Glutamatergic neuron (in vitro differentiated cells): ENCODE measurements around the gene IQSEC3. TPM values are rescaled to one million over a fixed set of nuclear protein-coding genes. Genes with fewer than 3 reads are reported as not detected.

Experiments
- DNase-seq: peaks from one replicate; pipeline ENCODE4 v3.0.0; 2022
- H3K27ac Mint-ChIP-seq: one replicate; pipeline ENCODE4 v1.8.0; 2020; ENCODE audit warnings: mild to moderate bottlenecking, mixed read lengths, inconsistent platforms; ENCODE audit not compliant: unreplicated experiment
- H3K27me3 Mint-ChIP-seq: one replicate; pipeline ENCODE4 v1.8.0; 2020; ENCODE audit warnings: mild to moderate bottlenecking, moderate library complexity, mixed read lengths, inconsistent platforms; ENCODE audit not compliant: unreplicated experiment
- H3K36me3 Mint-ChIP-seq: one replicate; pipeline ENCODE4 v1.8.0; 2020; ENCODE audit warnings: mild to moderate bottlenecking, mixed read lengths, inconsistent platforms; ENCODE audit not compliant: unreplicated experiment
- H3K4me1 Mint-ChIP-seq: one replicate; pipeline ENCODE4 v1.8.0; 2020; ENCODE audit warnings: mild to moderate bottlenecking, low read depth, mixed read lengths, inconsistent platforms; ENCODE audit not compliant: unreplicated experiment
- H3K4me3 Mint-ChIP-seq: one replicate; pipeline ENCODE4 v1.8.0; 2020; ENCODE audit warnings: mild to moderate bottlenecking, mixed read lengths, inconsistent platforms; ENCODE audit not compliant: unreplicated experiment
- H3K9me3 Mint-ChIP-seq: one replicate; pipeline ENCODE4 v1.8.0; 2020; ENCODE audit warnings: mild to moderate bottlenecking, moderate library complexity, mixed read lengths, inconsistent platforms; ENCODE audit not compliant: unreplicated experiment
- CTCF ChIP-seq: fragments of 200-600 bp; sonication (generic); IDR thresholded peaks from one replicate; pipeline ENCODE4 v1.5.0; 2021; ENCODE audit not compliant: partially characterized antibody, unreplicated experiment
- total RNA-seq: library from RNA; stranded (reverse); fragmentation: NEBNext Ultra II Directional; extraction: Animal tissue kit (Norgen Biotek cat#: 25700); gene quantifications from one replicate; pipeline ENCODE4 v1.2.1, GENCODE V29; 2021; ENCODE audit not compliant: unreplicated experiment

Gene IQSEC3
- total RNA-seq, 1 donor from 2014 or later, result 41.4 TPM

DNA sequence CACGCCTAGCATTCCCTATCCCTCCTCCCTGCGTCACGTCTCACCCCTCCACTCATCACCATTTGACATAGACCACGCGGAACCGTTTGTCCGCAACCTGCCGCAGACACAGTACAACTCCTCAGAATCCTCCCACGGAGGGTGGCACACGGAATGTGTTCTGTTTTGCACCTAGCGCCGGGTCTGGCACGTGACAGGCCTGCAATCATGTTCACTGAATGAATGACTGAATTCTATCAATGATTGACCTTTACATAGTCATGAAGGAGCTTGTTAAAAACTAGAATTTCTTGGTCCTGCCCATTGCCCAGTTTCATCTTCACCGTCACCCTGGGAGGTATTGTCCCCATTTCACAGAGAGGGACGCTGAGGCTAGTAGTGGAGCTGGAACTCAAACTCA is 142.7 kb downstream of the IQSEC3 start:
- Mint-ChIP-seq H3K4me1 (peaks cover 15% of the 10 kb centered on the region), H3K9me3 (peaks cover 9% of the 10 kb centered on the region), H3K36me3 (peaks cover 5% of the 10 kb centered on the region), H3K4me3 (no peak overlapping the region), H3K27me3 (peaks cover 11% of the 10 kb centered on the region), H3K27ac (no peak overlapping the region)
- DNase-seq, result no peak
- TF ChIP-seq CTCF, result no peak

- Mint-ChIP-seq H3K27ac (no peak overlapping the region), H3K27me3 (peaks cover 8% of the 10 kb centered on the region), H3K9me3 (peaks cover 9% of the 10 kb centered on the region), H3K36me3 (peaks cover 5% of the 10 kb centered on the region), H3K4me1 (peaks cover 15% of the 10 kb centered on the region), H3K4me3 (no peak overlapping the region)
- no peak for TF ChIP-seq CTCF
- no peak for DNase-seq
Measured at GRCh38 chr12:209851-210250, 143.3 kb downstream of the IQSEC3 start.

DNA sequence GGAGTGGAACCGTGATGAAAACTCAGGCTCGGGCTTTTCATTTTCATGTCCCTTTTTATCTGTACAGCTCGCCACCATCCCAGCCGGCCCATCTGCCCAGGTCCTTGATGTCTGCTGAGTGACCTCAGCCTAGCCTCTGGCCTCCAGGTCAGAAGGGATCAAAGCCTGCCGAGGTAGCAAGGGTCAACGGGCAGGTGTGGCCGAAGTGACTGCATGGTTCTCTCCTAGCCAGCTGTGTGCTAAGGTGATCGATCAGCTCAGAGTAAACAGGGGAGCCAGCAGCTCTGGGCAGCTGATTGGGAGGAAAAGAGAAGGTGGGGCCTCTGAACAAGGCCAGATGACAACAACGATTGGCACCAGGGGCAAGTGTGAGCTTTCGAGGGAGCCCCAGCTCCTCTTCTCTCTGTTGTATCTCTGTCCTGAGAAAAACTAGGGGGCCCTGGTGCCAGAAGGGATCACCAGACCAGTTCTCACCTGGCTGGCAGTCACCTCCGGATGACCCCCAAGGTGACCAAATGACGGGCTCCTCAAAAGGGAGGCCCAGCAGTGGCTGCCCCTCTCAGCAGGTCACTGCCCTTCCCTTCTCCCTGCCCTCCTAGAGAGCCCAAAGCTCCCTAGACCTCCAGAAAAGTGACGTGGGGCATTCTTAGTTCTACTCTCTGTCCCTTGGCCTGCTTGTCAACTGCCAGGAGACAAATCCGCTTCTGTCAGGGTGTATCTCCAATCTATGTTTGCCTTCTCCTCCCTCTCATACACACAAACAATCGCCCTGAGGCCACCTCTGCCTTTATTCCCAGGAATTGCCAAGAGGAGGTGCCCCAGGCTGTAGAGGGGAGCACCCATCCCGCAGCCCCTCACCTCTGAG is 143.9 kb downstream of the IQSEC3 start:
- no peak for DNase-seq
- H3K4me3 Mint-ChIP-seq, result no peak overlapping the region
- peaks cover 15% of the 10 kb centered on the region for H3K4me1 Mint-ChIP-seq
- no peak for TF ChIP-seq CTCF
- H3K9me3 Mint-ChIP-seq, result peaks cover 9% of the 10 kb centered on the region
- H3K27me3 Mint-ChIP-seq, result peaks cover 8% of the 10 kb centered on the region
- H3K36me3 Mint-ChIP-seq, result peaks cover 5% of the 10 kb centered on the region
- peak overlapping the region; percentile 12 for H3K27ac Mint-ChIP-seq

- no peak for DNase-seq
- H3K9me3 Mint-ChIP-seq, result peaks cover 10% of the 10 kb centered on the region
- H3K27ac Mint-ChIP-seq, result no peak overlapping the region
- peaks cover 8% of the 10 kb centered on the region for H3K27me3 Mint-ChIP-seq
- no peak for TF ChIP-seq CTCF
- peaks cover 5% of the 10 kb centered on the region for H3K36me3 Mint-ChIP-seq
- peaks cover 15% of the 10 kb centered on the region for H3K4me1 Mint-ChIP-seq
- H3K4me3 Mint-ChIP-seq, result peak overlapping the region; percentile 16
Measured at GRCh38 chr12:211142-211465, 144.5 kb downstream of the IQSEC3 start.

- no peak for DNase-seq
- peaks cover 8% of the 10 kb centered on the region for H3K27me3 Mint-ChIP-seq
- no peak overlapping the region for H3K27ac Mint-ChIP-seq
- H3K9me3 Mint-ChIP-seq, result peaks cover 10% of the 10 kb centered on the region
- no peak for TF ChIP-seq CTCF
- H3K4me1 Mint-ChIP-seq, result peaks cover 15% of the 10 kb centered on the region
- H3K36me3 Mint-ChIP-seq, result peaks cover 5% of the 10 kb centered on the region
- peak overlapping the region; percentile 36 for H3K4me3 Mint-ChIP-seq
Measured at GRCh38 chr12:211639-212414, 145.3 kb downstream of the IQSEC3 start.
